Mammary epithelial cell (primary cell): Measurements from ENCODE around the gene HIVEP3.

Source experiments
- EZH2 ChIP-seq: IDR thresholded peaks from 2 replicates; pipeline ENCODE4 v1.6.1; 2012; ENCODE audit warnings: low read length, inconsistent platforms, borderline replicate concordance
- TF ChIP-seq, protein P1 (sequence below), 2 donors: IDR thresholded peaks in 1 of 2; conservative IDR thresholded peaks in 1 of 2; 2 replicates each; pipeline ENCODE4 v1.5.1; 2011 to 2012; ENCODE audit warnings: inconsistent platforms in 2 of 2, low read length in 2 of 2, mild to moderate bottlenecking in 2 of 2, control low read depth in 1 of 2, low read depth in 1 of 2; ENCODE audit not compliant: insufficient read depth in 1 of 2; ENCODE audit errors: extremely low read depth in 1 of 2

DNA sequence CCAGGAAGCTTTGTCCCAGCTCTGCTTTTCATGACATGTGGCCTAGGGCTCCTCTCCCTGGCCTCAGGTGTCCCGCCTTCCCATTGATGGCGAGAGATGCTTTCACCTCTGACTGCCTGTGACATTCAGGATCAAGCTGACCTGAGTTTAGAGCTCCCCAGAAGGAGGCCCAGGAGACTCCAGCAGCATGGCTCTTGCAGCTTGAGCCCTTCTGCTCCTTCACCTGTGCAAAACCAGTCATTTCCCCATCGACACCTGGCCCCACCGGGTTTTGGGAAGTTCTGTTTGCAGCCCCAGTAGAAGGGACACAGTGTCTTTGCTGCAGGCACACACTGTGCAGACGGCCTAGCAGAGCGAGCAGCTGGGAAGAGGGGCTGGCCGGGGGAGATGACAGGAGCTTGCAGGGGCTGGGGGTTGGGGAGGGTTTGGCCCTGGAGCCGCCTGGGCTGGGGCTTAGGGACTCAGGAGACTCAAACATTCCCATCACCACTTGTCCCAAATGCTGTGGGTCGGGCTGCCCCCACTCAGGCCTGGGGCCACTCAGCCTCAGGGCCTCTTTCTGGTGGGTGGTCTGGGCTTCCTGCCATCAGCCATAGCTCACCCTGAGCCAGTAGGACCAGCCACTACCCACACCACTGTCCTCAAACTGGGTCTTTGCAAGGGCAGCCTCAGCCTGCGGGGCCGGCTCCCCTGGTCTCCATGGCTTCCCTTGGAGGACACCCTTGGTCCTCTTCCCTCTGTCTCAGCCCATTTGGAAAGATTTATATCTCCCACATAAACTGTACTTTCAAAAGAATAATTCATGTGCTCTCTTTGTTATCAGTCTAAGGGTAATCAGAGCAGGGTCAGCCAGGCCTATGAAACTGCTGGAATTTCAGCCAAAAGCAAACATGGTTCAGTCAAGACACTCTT lies 430.4 kb downstream of the HIVEP3 start:
- TF ChIP-seq, protein P1, sequence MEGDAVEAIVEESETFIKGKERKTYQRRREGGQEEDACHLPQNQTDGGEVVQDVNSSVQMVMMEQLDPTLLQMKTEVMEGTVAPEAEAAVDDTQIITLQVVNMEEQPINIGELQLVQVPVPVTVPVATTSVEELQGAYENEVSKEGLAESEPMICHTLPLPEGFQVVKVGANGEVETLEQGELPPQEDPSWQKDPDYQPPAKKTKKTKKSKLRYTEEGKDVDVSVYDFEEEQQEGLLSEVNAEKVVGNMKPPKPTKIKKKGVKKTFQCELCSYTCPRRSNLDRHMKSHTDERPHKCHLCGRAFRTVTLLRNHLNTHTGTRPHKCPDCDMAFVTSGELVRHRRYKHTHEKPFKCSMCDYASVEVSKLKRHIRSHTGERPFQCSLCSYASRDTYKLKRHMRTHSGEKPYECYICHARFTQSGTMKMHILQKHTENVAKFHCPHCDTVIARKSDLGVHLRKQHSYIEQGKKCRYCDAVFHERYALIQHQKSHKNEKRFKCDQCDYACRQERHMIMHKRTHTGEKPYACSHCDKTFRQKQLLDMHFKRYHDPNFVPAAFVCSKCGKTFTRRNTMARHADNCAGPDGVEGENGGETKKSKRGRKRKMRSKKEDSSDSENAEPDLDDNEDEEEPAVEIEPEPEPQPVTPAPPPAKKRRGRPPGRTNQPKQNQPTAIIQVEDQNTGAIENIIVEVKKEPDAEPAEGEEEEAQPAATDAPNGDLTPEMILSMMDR (conservative IDR thresholded peaks at IDR 0.05 in 1 of 2, IDR thresholded peaks at IDR 0.05 in 1 of 2; ENCODE audit: extremely low read depth in 1 of 2, insufficient read depth in 1 of 2, low read depth in 1 of 2, low read length in 2 of 2), result no peak
- no peak for TF ChIP-seq EZH2
